ENCODE results near the gene PREX1.

DNA sequence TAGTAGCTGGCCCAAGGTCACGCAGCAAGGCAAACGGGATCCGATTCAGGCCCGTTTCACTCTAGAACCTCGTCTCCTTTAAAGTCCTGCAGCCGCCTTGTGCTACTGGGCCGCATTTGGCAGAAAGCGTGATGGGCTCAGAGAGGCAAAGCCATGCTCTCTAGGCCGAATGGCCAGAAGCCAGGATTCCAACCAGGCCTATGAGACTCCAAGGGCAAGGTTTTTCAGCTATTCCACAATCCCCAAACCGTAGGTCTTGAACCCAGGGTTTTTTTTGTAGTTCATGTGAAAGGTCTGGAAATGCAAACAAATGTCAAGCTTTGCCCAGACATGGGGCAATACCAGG, 174.1 kb downstream of the PREX1 start:
- TF ChIP-seq, protein P1, sequence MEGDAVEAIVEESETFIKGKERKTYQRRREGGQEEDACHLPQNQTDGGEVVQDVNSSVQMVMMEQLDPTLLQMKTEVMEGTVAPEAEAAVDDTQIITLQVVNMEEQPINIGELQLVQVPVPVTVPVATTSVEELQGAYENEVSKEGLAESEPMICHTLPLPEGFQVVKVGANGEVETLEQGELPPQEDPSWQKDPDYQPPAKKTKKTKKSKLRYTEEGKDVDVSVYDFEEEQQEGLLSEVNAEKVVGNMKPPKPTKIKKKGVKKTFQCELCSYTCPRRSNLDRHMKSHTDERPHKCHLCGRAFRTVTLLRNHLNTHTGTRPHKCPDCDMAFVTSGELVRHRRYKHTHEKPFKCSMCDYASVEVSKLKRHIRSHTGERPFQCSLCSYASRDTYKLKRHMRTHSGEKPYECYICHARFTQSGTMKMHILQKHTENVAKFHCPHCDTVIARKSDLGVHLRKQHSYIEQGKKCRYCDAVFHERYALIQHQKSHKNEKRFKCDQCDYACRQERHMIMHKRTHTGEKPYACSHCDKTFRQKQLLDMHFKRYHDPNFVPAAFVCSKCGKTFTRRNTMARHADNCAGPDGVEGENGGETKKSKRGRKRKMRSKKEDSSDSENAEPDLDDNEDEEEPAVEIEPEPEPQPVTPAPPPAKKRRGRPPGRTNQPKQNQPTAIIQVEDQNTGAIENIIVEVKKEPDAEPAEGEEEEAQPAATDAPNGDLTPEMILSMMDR (IDR thresholded peaks at IDR 0.05): no peak
- no peak for TF ChIP-seq POLR2A (IDR thresholded peaks at IDR 0.05)

Measured in ovary (tissue), 3 donors.